Right cardiac atrium (tissue), 5 donors: ENCODE data around the gene MYLK. TPM values are rescaled to one million over a fixed set of nuclear protein-coding genes. Genes with fewer than 3 reads are reported as not detected.

Experiments used
- ATAC-seq, 2 donors: fragments of 200-7000 bp; cut with Tn5 transposase; one replicate each; pipeline versions ENCODE4 v1.8.0 to v1.9.1; 2020; ENCODE audit warnings: moderate library complexity in 2 of 2, mild to moderate bottlenecking in 1 of 2
- DNase-seq, 3 donors: peaks; one replicate each; pipeline ENCODE4 v3.0.0-alpha.2; 2020
- H3K27ac ChIP-seq: one replicate; pipeline ENCODE4 v1.5.1; 2013; ENCODE audit warnings: mild to moderate bottlenecking, low read length, control low read depth, moderate library complexity
- H3K27me3 ChIP-seq: one replicate; pipeline ENCODE4 v1.6.1; 2013; ENCODE audit not compliant: control insufficient read depth, insufficient read depth
- H3K4me1 ChIP-seq: one replicate; pipeline ENCODE4 v1.6.1; 2013; ENCODE audit warnings: low read length; ENCODE audit not compliant: control insufficient read depth, insufficient read depth
- H3K4me3 ChIP-seq: one replicate; pipeline ENCODE4 v1.5.1; 2013; ENCODE audit warnings: low read length, control low read depth
- H3K9me3 ChIP-seq: one replicate; pipeline ENCODE4 v1.6.1; 2013; ENCODE audit warnings: low read length; ENCODE audit not compliant: control insufficient read depth
- WGBS: extraction: QIAGEN DNeasy Blood & Tissue Kit; methylation state at CpG from one replicate; pipeline ENCODE4 v1.1.7; 2013; 5-methylcytosine and 5-hydroxymethylcytosine counted together
- intact Hi-C, 4 donors: fragments of 100-400 bp; cut with DNase I; formaldehyde crosslinking; loops; one replicate each; pipeline versions ENCODE4 v1.11.0 to v1.14.0; 2022 to 2023
- polyA plus RNA-seq: library from polyadenylated mRNA; stranded (reverse); fragments of 200-250 nt; gene quantifications from one replicate; pipeline ENCODE4 v1.2.3, GENCODE V29; 2013
- total RNA-seq, 4 donors: library from RNA; stranded (reverse); fragmentation: NEBNext Ultra II Directional; extraction: Animal tissue kit (Norgen Biotek cat#: 25700); gene quantifications; one replicate each; pipeline ENCODE4 v1.2.1, GENCODE V29; 2021
- donor health status: healthy with polysubstance abuse.
- donor health status: DM: no; HTN: yes; CAD: no.
- donor health status: DM: no; HTN: no; CAD: no.
- donor health status: DM: no; HTN: yes; CAD: no; lungs with severe emphysema.
- donor health status: DM: yes; HTN: yes; CAD: no.

Gene MYLK
- total and polyA plus RNA-seq, 5 donors: 27.3 to 645 (median 53.5) TPM

DNA sequence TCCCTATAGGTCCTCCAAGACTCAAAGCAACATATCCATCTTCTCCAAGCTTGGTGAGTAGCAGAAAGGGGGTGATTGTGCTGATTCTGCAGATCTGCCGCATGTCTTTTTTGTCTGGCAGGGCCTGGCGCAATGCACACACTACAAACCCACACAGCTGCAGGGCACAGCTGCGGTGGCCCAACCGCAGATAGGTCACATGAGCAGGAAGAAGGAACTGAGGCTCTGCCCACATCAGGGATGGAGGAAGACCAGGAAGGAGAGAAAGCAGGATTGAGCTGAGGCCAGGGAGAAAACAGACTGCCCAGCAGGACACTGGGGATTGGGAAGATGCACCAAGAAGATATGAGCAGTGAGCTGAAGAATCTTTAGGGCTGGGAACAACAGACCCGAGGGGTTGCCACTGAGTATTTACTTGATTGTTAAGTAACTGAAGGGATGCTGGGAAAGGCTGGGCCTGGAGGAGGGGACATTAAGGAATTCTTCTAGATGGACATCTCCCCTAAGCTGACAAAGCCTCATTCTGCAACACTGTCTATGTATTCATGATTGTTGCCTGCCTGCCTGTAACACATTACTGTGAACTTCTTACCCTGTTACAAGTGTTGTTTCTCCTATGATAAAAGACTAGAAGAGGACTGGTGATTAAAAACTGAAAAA lies 126.7 kb downstream of the MYLK start:
- Histone ChIP-seq H3K4me3 (no peak overlapping the region), H3K27ac (no peak overlapping the region), H3K9me3 (no peaks in the 10 kb centered on the region), H3K4me1 (peaks cover 2% of the 10 kb centered on the region), H3K27me3 (no peaks in the 10 kb centered on the region)
- intact Hi-C loops: no loop called here
- 61% methylated on average over 5 of the region's 5 CpGs for WGBS
- DNase-seq: peak in 2 of 3 donors; percentile 66 to 74
- ATAC-seq: peak in 1 of 2 donors; percentile 53

DNA sequence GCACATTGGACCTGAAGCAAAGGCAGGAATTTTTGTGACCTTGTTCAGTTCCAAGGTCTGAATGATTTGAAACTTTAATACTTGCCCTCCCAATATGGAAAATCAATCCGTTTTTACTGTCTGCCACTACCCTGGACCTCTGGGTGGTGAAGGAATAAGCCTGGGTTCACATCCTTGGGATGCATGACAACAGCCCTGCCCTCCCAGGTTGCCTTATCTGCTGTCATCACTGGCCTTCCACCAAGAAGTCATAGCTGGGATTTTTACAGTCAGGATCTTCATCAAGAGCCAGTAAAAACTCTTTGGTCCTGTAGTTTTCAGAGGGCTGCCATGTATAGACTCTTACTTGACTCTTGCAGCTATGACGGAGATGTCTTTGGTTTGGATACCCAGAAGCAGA lies 128.6 kb downstream of the MYLK start:
- H3K9me3 ChIP-seq: no peaks in the 10 kb centered on the region
- 83% methylated on average over 2 of the region's 2 CpGs for WGBS
- no peak overlapping the region for H3K4me3 ChIP-seq
- no peak for DNase-seq
- H3K4me1 ChIP-seq: peaks cover 2% of the 10 kb centered on the region
- no peak overlapping the region for H3K27ac ChIP-seq
- no peaks in the 10 kb centered on the region for H3K27me3 ChIP-seq
- ATAC-seq: no peak
- intact Hi-C loops: no loop called here

DNA sequence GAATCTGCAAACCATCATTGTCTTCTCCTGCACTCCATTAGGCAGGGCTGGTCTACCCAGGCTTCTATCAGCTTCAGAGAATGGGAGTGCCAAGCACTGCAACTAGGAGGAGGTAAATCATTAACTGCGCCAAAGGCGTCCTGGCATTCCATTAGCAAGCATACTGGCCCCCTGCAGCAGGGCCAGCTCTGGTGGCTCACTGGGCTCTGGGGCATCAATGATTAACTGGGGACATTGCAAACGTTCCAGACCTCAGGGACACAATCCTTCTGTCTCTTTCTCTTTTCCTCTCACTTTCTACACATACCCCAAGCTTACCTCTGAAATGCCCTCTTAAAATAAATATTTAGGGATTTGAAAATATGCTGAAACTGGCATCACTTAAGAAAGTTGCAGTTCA lies 129.0 kb downstream of the MYLK start:
- Histone ChIP-seq H3K27ac (no peak overlapping the region), H3K4me1 (peaks cover 2% of the 10 kb centered on the region), H3K9me3 (no peaks in the 10 kb centered on the region), H3K4me3 (no peak overlapping the region), H3K27me3 (no peaks in the 10 kb centered on the region)
- no peak for DNase-seq
- 86% methylated on average over 3 of the region's 3 CpGs for WGBS
- no peak for ATAC-seq
- intact Hi-C loops: no loop called here

DNA sequence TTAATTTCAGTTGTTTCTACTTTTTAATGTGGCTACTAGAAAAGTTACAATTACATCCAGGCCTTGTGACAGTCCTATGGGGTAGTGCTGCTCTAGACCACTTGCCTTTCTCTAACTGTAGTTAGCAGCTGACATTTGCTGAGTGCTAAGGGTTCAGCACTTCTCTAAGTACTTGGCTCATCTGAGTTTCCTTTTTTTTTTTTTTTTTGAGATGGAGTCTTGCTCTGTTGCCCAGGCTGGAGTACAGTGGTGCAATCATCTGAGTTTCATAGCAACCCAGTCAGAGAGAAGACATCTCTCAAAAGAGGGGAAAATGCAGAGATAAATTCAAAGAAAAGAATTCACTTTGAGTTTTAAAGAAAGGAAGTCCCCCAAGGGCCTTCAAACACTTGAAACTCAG lies 130.8 kb downstream of the MYLK start:
- no peak for ATAC-seq
- H3K27me3 ChIP-seq: no peaks in the 10 kb centered on the region
- intact Hi-C loops: no loop called here
- H3K4me1 ChIP-seq: no peaks in the 10 kb centered on the region
- H3K4me3 ChIP-seq: no peak overlapping the region
- H3K27ac ChIP-seq: no peak overlapping the region
- H3K9me3 ChIP-seq: no peaks in the 10 kb centered on the region
- no peak for DNase-seq

DNA sequence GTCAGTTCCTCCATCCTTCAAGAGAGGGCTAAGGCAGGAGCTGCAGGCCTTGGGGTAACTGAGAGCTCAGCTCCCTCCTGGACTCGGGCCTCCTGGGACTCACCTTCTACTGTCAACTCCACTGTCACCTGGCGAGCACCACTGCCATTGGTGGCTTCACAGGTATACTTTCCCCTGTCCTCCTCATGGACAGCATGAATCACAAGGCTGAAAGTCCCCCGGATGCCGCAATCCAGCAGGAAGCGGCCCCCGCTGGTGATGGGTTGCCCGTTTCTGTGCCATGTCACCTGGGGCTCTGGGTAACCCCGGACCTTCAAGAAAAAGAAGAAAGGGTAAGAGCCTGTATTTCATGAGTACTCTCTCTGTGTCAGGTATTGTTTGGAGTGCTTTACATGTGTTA lies 131.9 kb downstream of the MYLK start:
- no peaks in the 10 kb centered on the region for H3K4me1 ChIP-seq
- ATAC-seq (no peak), DNase-seq (no peak)
- intact Hi-C loops: no loop called here
- H3K27ac ChIP-seq: no peak overlapping the region
- H3K9me3 ChIP-seq: no peaks in the 10 kb centered on the region
- 96% methylated on average over 8 of the region's 8 CpGs for WGBS
- no peak overlapping the region for H3K4me3 ChIP-seq
- no peaks in the 10 kb centered on the region for H3K27me3 ChIP-seq

DNA sequence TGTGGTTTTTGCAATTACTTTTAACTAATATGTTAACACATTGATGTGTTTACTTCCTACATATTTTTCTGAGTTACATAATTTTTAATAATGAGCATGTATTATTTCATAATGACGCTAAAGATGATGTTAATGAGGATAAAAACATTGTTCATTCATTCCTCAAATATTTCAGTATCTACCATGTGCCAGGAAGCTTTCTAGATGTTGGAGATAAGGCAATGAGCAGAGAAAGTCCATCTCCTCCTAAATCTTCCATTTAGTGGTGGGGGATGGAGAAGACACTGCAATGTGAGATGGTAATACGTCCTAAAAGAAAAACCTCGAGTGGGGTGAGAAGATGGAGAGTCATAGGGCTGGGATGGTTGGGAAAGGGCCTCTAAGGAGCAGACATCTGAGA lies 132.7 kb downstream of the MYLK start:
- ATAC-seq: no peak
- no peaks in the 10 kb centered on the region for H3K27me3 ChIP-seq
- 87% methylated on average over 3 of the region's 3 CpGs for WGBS
- H3K27ac ChIP-seq: no peak overlapping the region
- H3K4me3 ChIP-seq: no peak overlapping the region
- H3K9me3 ChIP-seq: no peaks in the 10 kb centered on the region
- intact Hi-C loops: no loop called here
- DNase-seq: no peak
- no peaks in the 10 kb centered on the region for H3K4me1 ChIP-seq

DNA sequence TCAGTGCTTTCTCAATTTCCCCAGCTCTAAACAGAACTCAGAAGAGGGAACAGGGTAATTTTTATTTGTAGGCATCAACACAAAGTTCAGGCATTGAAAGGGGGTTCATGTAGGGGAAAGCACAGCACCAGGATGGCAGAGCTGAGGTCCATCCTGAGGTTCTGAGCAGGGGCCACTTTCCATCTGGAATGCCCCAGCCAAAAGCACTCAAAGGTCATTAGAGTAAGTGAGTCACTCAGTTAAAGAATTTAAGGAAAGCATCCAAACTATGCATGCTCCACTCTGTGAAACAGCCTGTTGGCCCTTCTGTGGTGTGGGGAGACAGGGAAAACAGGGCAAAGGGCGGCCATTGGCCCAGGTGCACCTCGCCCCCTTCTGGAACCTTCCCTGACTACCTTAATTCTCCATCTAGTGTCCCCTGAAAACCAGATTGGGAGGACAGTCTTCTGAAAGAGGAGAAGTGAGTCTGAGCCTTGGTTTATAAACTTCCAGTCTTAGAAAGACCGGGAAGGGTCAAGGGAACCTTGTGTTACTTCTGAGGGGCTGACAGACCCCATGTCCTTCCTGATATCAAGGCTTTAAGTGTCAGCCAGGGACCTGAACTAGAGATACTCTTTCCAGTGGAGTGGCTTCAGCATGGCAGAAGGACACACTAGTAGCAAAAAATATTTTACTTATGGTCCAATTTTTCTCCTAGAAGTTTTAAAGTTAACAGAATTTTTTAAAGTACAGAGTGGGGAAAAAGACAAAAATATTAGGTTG lies 133.3 kb downstream of the MYLK start:
- intact Hi-C loops: no loop called here

DNA sequence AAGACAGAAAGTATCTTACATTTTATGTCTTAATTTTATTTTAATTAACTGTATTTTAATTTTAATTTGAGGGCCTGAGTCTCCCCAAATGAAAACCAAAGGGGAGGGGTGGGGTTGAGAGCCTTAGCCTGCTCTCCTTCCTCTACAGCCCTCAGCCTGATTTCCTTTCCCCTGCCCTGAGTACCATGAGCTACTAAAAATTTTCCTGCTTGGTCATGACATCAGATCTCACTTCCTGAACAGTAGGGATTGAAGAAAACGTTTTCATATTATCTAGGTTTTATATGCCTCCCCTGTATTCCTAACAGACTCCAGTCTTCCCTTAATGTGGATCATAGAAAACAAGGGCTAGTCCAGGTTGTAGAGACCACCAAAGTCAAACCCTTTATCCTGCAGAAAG lies 133.9 kb downstream of the MYLK start:
- ATAC-seq (no peak), DNase-seq (no peak)
- intact Hi-C loops: no loop called here
- Histone ChIP-seq H3K4me1 (no peaks in the 10 kb centered on the region), H3K9me3 (no peaks in the 10 kb centered on the region), H3K4me3 (no peak overlapping the region), H3K27me3 (no peaks in the 10 kb centered on the region), H3K27ac (no peak overlapping the region)
- WGBS: 16% methylated on average over 1 of the region's 1 CpG

More for the DNA sequence above, 133.3 kb downstream of the MYLK start:
- Histone ChIP-seq H3K27ac (no peak overlapping the region), H3K9me3 (no peaks in the 10 kb centered on the region), H3K4me3 (no peak overlapping the region), H3K4me1 (no peaks in the 10 kb centered on the region), H3K27me3 (no peaks in the 10 kb centered on the region)
- DNase-seq: no peak
- peak; percentile 51 to 64 for ATAC-seq
- WGBS: 78% methylated on average over 3 of the region's 3 CpGs

DNA sequence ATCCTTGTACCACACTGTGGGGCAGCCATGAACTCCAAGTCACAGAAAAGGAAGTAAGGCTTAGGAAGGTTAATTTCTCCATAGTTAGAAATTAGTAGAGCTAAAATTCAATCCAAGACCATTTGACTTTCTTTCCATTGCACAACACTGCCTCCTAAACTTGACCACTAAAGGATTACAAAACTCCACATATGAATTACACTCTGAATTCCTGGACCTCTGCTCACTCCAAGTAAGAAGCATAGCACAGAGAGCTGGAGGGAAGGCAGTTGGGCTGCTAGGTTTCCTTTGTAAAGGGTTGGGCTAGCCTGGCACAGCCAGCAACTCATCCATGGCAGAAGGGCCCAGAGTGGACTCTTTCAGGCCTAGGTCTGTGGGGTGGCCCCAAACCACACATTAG lies 134.4 kb downstream of the MYLK start:
- DNase-seq (no peak), ATAC-seq (no peak)
- intact Hi-C loops: no loop called here
- no peaks in the 10 kb centered on the region for H3K27me3 ChIP-seq
- no peaks in the 10 kb centered on the region for H3K4me1 ChIP-seq
- no peak overlapping the region for H3K4me3 ChIP-seq
- no peak overlapping the region for H3K27ac ChIP-seq
- H3K9me3 ChIP-seq: no peaks in the 10 kb centered on the region

DNA sequence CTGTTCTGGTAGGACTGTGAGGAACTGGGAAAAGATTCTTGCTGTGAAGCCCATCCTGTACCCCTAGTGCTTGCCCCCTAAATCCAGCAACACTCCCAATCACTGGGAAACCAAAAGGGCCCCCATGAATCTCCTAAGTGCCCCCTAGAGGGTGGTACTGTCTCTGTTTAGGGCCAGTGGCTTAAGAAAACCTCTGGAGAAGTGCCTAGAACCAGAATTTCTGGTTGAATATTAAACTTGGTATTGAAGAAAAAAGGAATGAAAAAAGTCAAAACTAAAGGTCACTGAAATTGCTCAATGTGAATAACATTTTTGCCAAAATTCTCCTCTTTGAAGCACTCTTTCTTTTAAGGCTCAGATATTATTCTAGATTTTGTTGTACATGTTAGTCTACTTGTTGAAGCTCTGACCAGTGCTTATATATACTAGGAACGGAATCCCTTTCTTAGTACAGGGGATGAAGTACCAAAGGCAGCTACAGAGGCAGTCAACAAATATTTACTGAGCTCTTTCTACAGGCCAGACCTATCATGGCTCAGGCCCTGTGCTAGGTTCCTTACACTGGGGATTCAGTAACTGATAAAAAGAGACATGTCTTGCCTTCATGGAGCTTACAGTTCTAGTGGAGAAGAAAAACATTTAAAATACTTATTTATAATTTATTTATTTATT lies 138.8 kb downstream of the MYLK start:
- H3K27ac ChIP-seq: no peak overlapping the region
- no peak for DNase-seq
- no peaks in the 10 kb centered on the region for H3K27me3 ChIP-seq
- no peak for ATAC-seq
- H3K9me3 ChIP-seq: no peaks in the 10 kb centered on the region
- WGBS: 93% methylated on average over 1 of the region's 1 CpG
- intact Hi-C loops: no loop called here
- no peaks in the 10 kb centered on the region for H3K4me1 ChIP-seq
- no peak overlapping the region for H3K4me3 ChIP-seq

DNA sequence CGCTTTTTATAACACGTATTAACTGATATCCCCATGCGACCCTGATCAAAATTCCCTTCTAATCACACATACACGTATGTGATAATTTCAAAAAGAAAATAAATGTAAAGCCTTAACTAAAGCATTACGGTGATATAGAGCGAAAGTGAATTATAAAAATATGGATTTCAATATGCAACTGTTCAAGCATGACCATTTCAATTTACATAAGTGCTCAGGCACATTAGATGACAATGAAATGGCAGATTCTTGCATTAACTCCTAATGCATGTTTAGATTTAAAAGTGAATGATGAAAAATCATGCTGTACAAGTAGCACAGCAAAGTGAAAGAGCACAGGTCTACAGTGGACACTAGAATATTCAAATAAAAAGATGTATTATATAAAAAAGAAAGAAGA lies 140.1 kb downstream of the MYLK start:
- intact Hi-C loops: no loop called here
- H3K4me3 ChIP-seq: no peak overlapping the region
- WGBS: 90% methylated on average over 6 of the region's 6 CpGs
- H3K27me3 ChIP-seq: no peaks in the 10 kb centered on the region
- no peaks in the 10 kb centered on the region for H3K9me3 ChIP-seq
- ATAC-seq: no peak
- H3K27ac ChIP-seq: no peak overlapping the region
- DNase-seq: no peak
- H3K4me1 ChIP-seq: no peaks in the 10 kb centered on the region
